ENCODE results near the gene SH3PXD2A.
A peak's percentile ranks its signal among the peaks of the same experiment; 100 is the strongest.
"Not testable (repeated sequence)": the region's sequence is repeated elsewhere in the genome, so short reads cannot be mapped to it uniquely, and the experiment has no call there.

The SH3PXD2A gene

GRCh38 chr10:103662704-103663103, 192.7 kb downstream of the SH3PXD2A start:
- not testable (repeated sequence) for H3K36me3 ChIP-seq (ENCODE audit: control insufficient read depth, insufficient read depth, low read length); H3K4me1 ChIP-seq (ENCODE audit: control insufficient read depth, insufficient read depth, low read length); H3K9me3 ChIP-seq (ENCODE audit: control insufficient read depth, insufficient read depth, low read length); H3K4me3 ChIP-seq (ENCODE audit: low read depth, low read length); H3K27me3 ChIP-seq (ENCODE audit: control insufficient read depth, insufficient read depth, low read length); H3K9ac ChIP-seq (ENCODE audit: low read depth, low read length)

GRCh38 chr10:103661198-103661950, 194.0 kb downstream of the SH3PXD2A start:
- no peaks in the 10 kb centered on the region for H3K9me3 ChIP-seq (ENCODE audit: control insufficient read depth, insufficient read depth, low read length)
- no peaks in the 10 kb centered on the region for H3K36me3 ChIP-seq (ENCODE audit: control insufficient read depth, insufficient read depth, low read length)
- no peaks in the 10 kb centered on the region for H3K27me3 ChIP-seq (ENCODE audit: control insufficient read depth, insufficient read depth, low read length)
- no peak overlapping the region for H3K9ac ChIP-seq (ENCODE audit: low read depth, low read length)
- peaks cover 2% of the 10 kb centered on the region for H3K4me1 ChIP-seq (ENCODE audit: control insufficient read depth, insufficient read depth, low read length)
- peak overlapping the region; percentile 2 for H3K4me3 ChIP-seq (ENCODE audit: low read depth, low read length)

DNA sequence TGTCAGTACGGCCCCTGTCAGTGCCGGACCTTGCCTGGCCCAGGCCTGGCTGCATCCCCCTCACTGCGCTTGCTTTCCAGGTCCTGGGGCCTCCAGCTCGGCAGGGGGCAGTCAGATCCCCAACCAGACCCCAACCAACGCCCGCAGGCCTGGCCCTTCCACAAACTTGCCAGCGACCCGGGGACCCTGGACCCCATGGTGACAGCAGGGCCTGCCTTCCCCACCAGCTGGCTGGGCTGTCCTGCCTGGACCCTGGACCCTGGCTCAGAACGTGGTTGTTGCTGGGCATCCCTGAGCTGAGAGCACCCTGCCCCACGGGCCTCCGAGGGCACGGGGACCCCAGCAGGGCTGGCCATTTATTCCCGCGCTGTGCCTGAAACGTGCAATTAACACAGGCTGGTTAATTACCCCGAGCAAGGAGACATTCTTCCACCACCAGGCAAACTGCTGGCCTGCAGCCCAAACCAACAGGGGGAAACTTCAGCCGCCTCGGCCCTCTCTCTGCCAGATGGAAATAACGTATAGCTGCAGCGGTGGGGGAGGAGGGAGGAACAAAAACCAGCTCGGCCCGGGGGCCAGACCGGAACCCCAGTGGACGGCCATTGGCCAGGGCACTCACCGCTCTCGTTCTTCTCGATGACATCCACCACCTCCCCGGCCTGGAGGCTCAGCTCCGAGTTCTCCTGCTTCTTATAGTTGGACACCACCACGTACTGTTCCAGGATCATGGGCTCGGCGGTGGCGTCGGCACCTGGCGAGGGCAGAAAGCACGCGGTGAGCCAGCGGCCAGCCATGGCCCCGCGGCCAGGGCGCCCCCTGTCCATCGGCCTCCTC, 194.8 kb downstream of the SH3PXD2A start:
- H3K9me3 ChIP-seq (ENCODE audit: control insufficient read depth, insufficient read depth, low read length) = no peaks in the 10 kb centered on the region
- H3K36me3 ChIP-seq (ENCODE audit: control insufficient read depth, insufficient read depth, low read length) = no peaks in the 10 kb centered on the region
- no peak overlapping the region for H3K9ac ChIP-seq (ENCODE audit: low read depth, low read length)
- no peaks in the 10 kb centered on the region for H3K27me3 ChIP-seq (ENCODE audit: control insufficient read depth, insufficient read depth, low read length)
- no peak overlapping the region for H3K4me3 ChIP-seq (ENCODE audit: low read depth, low read length)
- H3K4me1 ChIP-seq (ENCODE audit: control insufficient read depth, insufficient read depth, low read length) = peaks cover 2% of the 10 kb centered on the region

DNA sequence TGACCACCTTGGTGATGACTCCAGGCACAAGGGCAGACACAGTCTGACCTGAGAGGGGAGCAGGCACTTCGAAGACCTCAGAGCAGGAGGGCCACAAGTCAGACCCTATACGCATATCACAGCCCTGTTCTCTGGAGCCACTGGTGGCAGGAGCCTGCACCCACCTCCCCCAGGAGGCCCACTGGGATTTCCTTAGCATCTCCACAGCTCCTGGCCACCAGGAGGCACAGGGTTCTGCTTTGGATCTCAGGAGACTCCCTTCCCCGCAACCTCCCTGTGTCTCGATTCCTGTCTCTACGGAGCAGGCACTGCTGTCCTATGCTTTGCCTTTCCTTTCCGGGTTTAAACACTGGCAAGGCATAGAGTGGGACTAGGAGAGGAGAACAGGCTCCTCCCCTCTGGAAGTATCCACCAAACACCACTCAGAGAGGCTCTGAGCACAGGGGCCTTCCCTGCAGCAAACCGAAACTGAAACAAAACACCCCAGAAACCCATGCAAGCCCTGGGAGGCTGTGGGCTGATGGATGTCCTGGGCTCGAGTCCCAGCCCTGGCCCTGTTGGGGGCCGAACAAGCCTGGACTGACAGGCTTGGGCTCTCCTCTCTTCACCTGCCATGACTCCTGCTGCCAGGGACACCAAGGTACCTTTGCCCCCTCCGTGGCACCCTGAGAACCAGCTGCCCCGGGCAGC, 195.6 kb downstream of the SH3PXD2A start:
- no peak overlapping the region for H3K9ac ChIP-seq (ENCODE audit: low read depth, low read length)
- no peaks in the 10 kb centered on the region for H3K9me3 ChIP-seq (ENCODE audit: control insufficient read depth, insufficient read depth, low read length)
- no peaks in the 10 kb centered on the region for H3K27me3 ChIP-seq (ENCODE audit: control insufficient read depth, insufficient read depth, low read length)
- no peak overlapping the region for H3K4me3 ChIP-seq (ENCODE audit: low read depth, low read length)
- peaks cover 2% of the 10 kb centered on the region for H3K4me1 ChIP-seq (ENCODE audit: control insufficient read depth, insufficient read depth, low read length)
- H3K36me3 ChIP-seq (ENCODE audit: control insufficient read depth, insufficient read depth, low read length) = no peaks in the 10 kb centered on the region

GRCh38 chr10:103658049-103658577, 197.3 kb downstream of the SH3PXD2A start:
- peaks cover 2% of the 10 kb centered on the region for H3K4me1 ChIP-seq (ENCODE audit: control insufficient read depth, insufficient read depth, low read length)
- H3K27me3 ChIP-seq (ENCODE audit: control insufficient read depth, insufficient read depth, low read length) = no peaks in the 10 kb centered on the region
- no peaks in the 10 kb centered on the region for H3K9me3 ChIP-seq (ENCODE audit: control insufficient read depth, insufficient read depth, low read length)
- no peaks in the 10 kb centered on the region for H3K36me3 ChIP-seq (ENCODE audit: control insufficient read depth, insufficient read depth, low read length)
- no peak overlapping the region for H3K9ac ChIP-seq (ENCODE audit: low read depth, low read length)
- no peak overlapping the region for H3K4me3 ChIP-seq (ENCODE audit: low read depth, low read length)

GRCh38 chr10:103657061-103657591, 198.2 kb downstream of the SH3PXD2A start:
- no peaks in the 10 kb centered on the region for H3K27me3 ChIP-seq (ENCODE audit: control insufficient read depth, insufficient read depth, low read length)
- H3K4me3 ChIP-seq (ENCODE audit: low read depth, low read length) = no peak overlapping the region
- no peaks in the 10 kb centered on the region for H3K9me3 ChIP-seq (ENCODE audit: control insufficient read depth, insufficient read depth, low read length)
- H3K4me1 ChIP-seq (ENCODE audit: control insufficient read depth, insufficient read depth, low read length) = peaks cover 4% of the 10 kb centered on the region
- H3K36me3 ChIP-seq (ENCODE audit: control insufficient read depth, insufficient read depth, low read length) = no peaks in the 10 kb centered on the region
- no peak overlapping the region for H3K9ac ChIP-seq (ENCODE audit: low read depth, low read length)

- Histone ChIP-seq H3K27me3 (ENCODE audit: control insufficient read depth, insufficient read depth, low read length) (no peaks in the 10 kb centered on the region), H3K4me1 (ENCODE audit: control insufficient read depth, insufficient read depth, low read length) (peaks cover 8% of the 10 kb centered on the region), H3K9me3 (ENCODE audit: control insufficient read depth, insufficient read depth, low read length) (no peaks in the 10 kb centered on the region), H3K36me3 (ENCODE audit: control insufficient read depth, insufficient read depth, low read length) (no peaks in the 10 kb centered on the region), H3K9ac (ENCODE audit: low read depth, low read length) (no peak overlapping the region), H3K4me3 (ENCODE audit: low read depth, low read length) (no peak overlapping the region)
Measured at GRCh38 chr10:103654925-103655324, 200.5 kb downstream of the SH3PXD2A start.

DNA sequence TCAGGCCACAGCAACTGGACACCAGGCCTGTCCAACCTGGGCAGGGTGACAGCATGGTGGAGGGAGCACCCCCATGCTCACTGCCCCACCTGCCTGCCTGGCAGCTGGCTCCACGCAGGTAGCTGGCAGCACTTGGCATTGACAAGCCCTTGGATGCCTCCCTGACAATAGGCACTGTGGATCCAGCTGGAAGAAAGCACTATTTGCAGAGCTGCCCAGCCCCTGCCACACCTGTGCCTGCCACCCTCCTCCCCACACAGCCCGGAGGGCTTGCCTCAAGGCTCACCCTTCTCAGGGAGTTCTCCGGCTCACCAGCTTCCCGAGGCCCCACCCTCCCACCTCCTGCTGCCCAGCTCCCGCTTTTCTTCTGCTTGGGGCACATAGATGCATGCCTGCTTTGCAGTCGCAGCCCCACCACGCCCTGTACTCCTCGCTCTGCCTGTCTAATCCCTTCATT, 201.8 kb downstream of the SH3PXD2A start:
- H3K4me3 ChIP-seq (ENCODE audit: low read depth, low read length) = no peak overlapping the region
- H3K4me1 ChIP-seq (ENCODE audit: control insufficient read depth, insufficient read depth, low read length) = peaks cover 12% of the 10 kb centered on the region
- no peaks in the 10 kb centered on the region for H3K27me3 ChIP-seq (ENCODE audit: control insufficient read depth, insufficient read depth, low read length)
- no peak overlapping the region for H3K9ac ChIP-seq (ENCODE audit: low read depth, low read length)
- no peaks in the 10 kb centered on the region for H3K36me3 ChIP-seq (ENCODE audit: control insufficient read depth, insufficient read depth, low read length)
- H3K9me3 ChIP-seq (ENCODE audit: control insufficient read depth, insufficient read depth, low read length) = no peaks in the 10 kb centered on the region

DNA sequence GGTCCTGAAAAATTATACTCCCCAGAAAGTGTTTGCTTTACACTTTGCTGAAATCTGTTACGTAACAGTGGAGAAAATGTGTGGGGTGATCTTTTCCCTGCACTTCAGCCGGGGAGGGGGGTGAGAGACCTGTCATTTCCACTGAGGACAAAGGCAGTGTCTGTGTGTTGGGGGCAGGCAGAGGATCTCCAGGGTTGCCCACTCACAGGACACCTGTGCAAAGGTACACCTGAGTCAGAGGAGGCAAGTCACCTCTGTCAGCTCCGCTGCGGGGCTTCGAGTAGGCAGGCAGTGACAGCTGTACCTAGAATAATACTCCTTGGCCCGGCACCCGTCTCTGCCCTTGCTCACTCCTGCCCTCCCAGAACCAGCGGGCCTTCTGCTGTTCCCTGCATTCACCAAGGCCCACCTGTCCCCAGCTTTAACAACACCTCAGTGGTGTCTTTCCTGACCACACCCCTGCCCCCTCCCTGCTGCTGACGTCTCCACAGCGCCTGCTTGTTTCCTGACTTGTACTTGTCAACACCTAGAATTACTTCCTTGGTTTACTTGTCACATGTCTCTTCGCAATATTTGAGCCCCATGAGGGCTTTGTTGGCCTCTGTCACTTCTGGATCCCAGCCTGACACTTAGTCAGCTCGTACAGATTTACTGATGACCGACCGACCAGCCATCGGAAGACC, 202.6 kb downstream of the SH3PXD2A start:
- Histone ChIP-seq H3K9ac (ENCODE audit: low read depth, low read length) (no peak overlapping the region), H3K4me3 (ENCODE audit: low read depth, low read length) (no peak overlapping the region), H3K4me1 (ENCODE audit: control insufficient read depth, insufficient read depth, low read length) (peaks cover 15% of the 10 kb centered on the region), H3K36me3 (ENCODE audit: control insufficient read depth, insufficient read depth, low read length) (no peaks in the 10 kb centered on the region), H3K27me3 (ENCODE audit: control insufficient read depth, insufficient read depth, low read length) (no peaks in the 10 kb centered on the region), H3K9me3 (ENCODE audit: control insufficient read depth, insufficient read depth, low read length) (no peaks in the 10 kb centered on the region)

GRCh38 chr10:103651783-103652476, 203.4 kb downstream of the SH3PXD2A start:
- Histone ChIP-seq H3K36me3 (ENCODE audit: control insufficient read depth, insufficient read depth, low read length) (no peaks in the 10 kb centered on the region), H3K9me3 (ENCODE audit: control insufficient read depth, insufficient read depth, low read length) (no peaks in the 10 kb centered on the region), H3K4me1 (ENCODE audit: control insufficient read depth, insufficient read depth, low read length) (peaks cover 15% of the 10 kb centered on the region), H3K9ac (ENCODE audit: low read depth, low read length) (no peak overlapping the region), H3K4me3 (ENCODE audit: low read depth, low read length) (no peak overlapping the region), H3K27me3 (ENCODE audit: control insufficient read depth, insufficient read depth, low read length) (no peaks in the 10 kb centered on the region)

Measured in iPS-15b (cell line).